ENCODE measurements around the gene UBE3A.

The UBE3A gene

GRCh38 chr15:25331404-25331803, 107.4 kb downstream of the UBE3A start:
- DNase-seq (ENCODE audit: low spot score) = no peak

- DNase-seq (ENCODE audit: low spot score) = no peak
Observed at GRCh38 chr15:25329696-25330095, 109.1 kb downstream of the UBE3A start.

GRCh38 chr15:25327686-25328085, 111.1 kb downstream of the UBE3A start:
- DNase-seq (ENCODE audit: low spot score) = no peak

DNA sequence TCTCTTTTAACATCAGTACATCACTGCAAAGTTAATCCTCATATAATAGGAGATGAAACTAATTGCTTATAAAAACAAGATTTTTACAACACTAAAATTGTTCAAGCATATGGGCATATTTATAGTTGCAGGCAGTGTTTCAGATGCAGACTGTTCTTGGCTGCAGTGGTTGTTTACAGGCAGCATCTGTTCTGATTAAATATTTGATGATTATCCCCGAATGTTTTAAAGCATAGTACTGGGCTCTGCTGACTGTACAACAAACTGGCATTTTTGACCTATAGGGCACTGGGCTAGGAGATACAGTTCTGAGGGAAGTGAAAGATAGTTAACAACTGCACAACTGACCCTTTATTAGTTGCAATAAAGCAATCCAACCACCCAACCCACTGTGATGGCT, 113.6 kb downstream of the UBE3A start:
- DNase-seq (ENCODE audit: low spot score) = no peak

GRCh38 chr15:25323420-25323819, 115.4 kb downstream of the UBE3A start:
- DNase-seq (ENCODE audit: low spot score) = no peak

DNA sequence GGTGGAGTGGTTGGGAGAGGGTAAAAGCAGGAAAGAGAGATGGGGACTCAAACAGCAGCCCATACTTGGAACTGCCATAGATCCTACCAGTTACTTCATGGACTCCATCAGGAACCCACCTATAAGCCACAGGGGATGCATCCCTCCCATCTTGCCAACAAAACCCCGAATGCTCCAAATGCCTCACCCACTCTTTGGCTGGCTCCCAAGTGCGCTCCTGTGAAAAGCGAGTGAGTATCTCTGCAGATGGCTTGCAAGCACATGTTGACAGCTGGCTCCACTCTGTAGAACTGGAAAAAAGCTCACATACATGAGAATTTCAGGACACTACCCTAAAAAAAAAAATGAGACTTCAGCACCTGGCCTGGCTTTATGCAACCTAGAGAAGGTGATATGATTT, 151.0 kb downstream of the UBE3A start:
- DNase-seq (ENCODE audit: low spot score) = no peak

Measured in D341Med (cell line).